ENCODE data around the gene ZIC4. TPM values are rescaled to one million over a fixed set of nuclear protein-coding genes. Genes with fewer than 3 reads are reported as not detected.

The ZIC4 gene
- total and polyA plus RNA-seq, 2 experiments from 2014 or later: not detected

DNA sequence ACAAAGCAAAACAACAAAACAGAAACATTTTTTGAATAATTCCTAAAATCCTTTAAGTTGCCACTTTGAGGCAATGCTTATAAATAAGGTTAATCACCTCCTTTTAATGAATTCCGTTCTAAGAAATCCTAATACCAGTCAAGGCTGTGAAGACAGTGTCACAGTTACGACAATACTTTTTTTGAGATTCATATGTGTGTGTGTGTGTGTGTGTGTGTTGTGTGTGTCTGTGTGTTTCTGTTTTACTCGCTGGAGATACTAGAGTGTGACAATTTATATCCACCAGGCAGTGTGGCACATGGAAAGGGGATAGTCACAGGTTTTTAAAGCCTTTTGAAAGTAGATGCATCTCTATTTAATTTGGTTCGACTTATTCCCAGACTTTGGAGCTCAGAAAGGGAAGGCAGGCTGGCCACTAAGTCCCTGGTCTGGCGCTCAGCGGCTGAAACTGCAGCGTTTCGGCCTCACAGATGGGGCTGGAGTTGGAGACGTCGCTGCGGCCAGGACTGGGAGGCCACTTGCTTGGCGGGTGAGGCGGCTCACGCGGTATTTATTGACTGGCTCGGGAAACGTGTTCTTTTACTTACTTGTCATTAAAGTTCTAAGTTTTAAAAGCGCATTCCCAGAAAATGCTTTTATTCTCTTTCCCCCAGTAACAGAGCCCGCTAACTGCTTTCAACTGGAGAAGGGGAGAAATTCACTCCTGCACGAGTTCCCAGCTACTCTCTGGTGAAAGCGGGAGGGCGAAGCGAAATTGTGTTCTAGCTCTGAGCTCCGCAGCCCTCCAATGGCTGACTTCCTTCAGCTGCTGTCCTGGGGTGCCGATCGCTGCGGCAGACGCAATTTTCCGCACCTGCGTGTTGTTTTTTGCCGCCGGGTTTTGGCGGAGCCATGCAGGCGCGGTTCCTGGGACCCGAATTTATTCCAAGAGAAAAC, 16.5 kb upstream of the ZIC4 start:
- no peaks in the 10 kb centered on the region; the same call in none of the 2 replicates for H4K20me1 ChIP-seq (replicated peaks; ENCODE audit: insufficient read depth)
- H2AFZ ChIP-seq: peak overlapping the region; percentile 75; the same call in 1 of the 2 replicates
- Mint-ChIP-seq H3K36me3 (ENCODE audit: low read depth) (no peaks in the 10 kb centered on the region), H3K27ac (no peak overlapping the region), H3K4me1 (peaks cover 51% of the 10 kb centered on the region), H3K9me3 (peaks cover 3% of the 10 kb centered on the region; the same call in 1 of the 3 replicates), H3K27me3 (ENCODE audit: insufficient read depth, low read depth, poor library complexity) (peaks cover 77% of the 10 kb centered on the region), H3K4me3 (peak overlapping the region; percentile 73)
- DNase-seq (ENCODE audit: low spot score) (peak; percentile 70), ATAC-seq (peak; percentile 6)
- H3K9me2 ChIP-seq (ENCODE audit: insufficient read depth): no peaks in the 10 kb centered on the region
- peak overlapping the region; percentile 85 for H3K4me2 ChIP-seq
- H3K36me3 ChIP-seq (ENCODE audit: insufficient read depth): no peaks in the 10 kb centered on the region
- peak overlapping the region; percentile 54 for H3K4me3 ChIP-seq
- H3F3A ChIP-seq (replicated peaks; ENCODE audit: low read depth): peaks cover 31% of the 10 kb centered on the region
- peaks cover 100% of the 10 kb centered on the region for H3K27me3 ChIP-seq (ENCODE audit: insufficient read depth)
- H3K4me1 ChIP-seq (ENCODE audit: insufficient read depth): peaks cover 54% of the 10 kb centered on the region
- TF ChIP-seq EZH2 (IDR thresholded peaks at IDR 0.05; ENCODE audit: low read depth, unreplicated experiment) (peak; percentile 86), STAT1 (IDR thresholded peaks at IDR 0.05; ENCODE audit: unreplicated experiment) (no peak), ZNF331 (CRISPR knock-in tag; IDR thresholded peaks at IDR 0.05; ENCODE audit: low read depth) (no peak), ZNF114 (CRISPR knock-in tag; IDR thresholded peaks at IDR 0.05) (no peak), EZH2phosphoT487 (IDR thresholded peaks at IDR 0.05; ENCODE audit: unreplicated experiment) (peak; percentile 66)
- TF ChIP-seq, protein P1, sequence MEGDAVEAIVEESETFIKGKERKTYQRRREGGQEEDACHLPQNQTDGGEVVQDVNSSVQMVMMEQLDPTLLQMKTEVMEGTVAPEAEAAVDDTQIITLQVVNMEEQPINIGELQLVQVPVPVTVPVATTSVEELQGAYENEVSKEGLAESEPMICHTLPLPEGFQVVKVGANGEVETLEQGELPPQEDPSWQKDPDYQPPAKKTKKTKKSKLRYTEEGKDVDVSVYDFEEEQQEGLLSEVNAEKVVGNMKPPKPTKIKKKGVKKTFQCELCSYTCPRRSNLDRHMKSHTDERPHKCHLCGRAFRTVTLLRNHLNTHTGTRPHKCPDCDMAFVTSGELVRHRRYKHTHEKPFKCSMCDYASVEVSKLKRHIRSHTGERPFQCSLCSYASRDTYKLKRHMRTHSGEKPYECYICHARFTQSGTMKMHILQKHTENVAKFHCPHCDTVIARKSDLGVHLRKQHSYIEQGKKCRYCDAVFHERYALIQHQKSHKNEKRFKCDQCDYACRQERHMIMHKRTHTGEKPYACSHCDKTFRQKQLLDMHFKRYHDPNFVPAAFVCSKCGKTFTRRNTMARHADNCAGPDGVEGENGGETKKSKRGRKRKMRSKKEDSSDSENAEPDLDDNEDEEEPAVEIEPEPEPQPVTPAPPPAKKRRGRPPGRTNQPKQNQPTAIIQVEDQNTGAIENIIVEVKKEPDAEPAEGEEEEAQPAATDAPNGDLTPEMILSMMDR (conservative IDR thresholded peaks at IDR 0.05; ENCODE audit: low read depth in 2 of 2): no peak
- TF ChIP-seq, protein P2, sequence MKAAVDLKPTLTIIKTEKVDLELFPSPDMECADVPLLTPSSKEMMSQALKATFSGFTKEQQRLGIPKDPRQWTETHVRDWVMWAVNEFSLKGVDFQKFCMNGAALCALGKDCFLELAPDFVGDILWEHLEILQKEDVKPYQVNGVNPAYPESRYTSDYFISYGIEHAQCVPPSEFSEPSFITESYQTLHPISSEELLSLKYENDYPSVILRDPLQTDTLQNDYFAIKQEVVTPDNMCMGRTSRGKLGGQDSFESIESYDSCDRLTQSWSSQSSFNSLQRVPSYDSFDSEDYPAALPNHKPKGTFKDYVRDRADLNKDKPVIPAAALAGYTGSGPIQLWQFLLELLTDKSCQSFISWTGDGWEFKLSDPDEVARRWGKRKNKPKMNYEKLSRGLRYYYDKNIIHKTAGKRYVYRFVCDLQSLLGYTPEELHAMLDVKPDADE (IDR thresholded peaks at IDR 0.05): no peak
- no peaks in the 10 kb centered on the region for H3K79me2 ChIP-seq (replicated peaks; ENCODE audit: insufficient read depth)
- H3K27ac ChIP-seq (ENCODE audit: low read depth): no peak overlapping the region

DNA sequence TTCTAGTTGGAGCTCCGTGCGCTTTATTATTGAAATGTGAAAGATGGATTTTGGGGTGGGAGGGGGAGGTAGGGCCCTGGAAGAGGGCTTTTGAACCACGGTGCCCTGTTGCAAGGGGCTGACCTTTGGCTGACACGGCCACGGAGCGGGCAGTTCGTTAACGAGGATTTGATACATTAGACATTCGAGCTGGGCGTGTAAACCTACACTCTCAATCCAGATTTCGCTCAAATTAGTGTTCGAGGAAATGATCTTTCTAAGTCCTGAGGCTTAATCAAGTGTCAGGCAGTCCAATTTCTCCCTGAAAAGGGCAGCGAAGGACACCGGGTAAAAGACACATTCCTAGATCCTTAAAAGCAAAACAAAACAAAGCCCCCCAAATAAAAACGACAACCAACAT, 15.9 kb upstream of the ZIC4 start:
- ATAC-seq (no peak), DNase-seq (ENCODE audit: low spot score) (no peak)
- H3K4me3 Mint-ChIP-seq: peak overlapping the region; percentile 73
- H3K27me3 Mint-ChIP-seq (ENCODE audit: insufficient read depth, low read depth, poor library complexity): peaks cover 84% of the 10 kb centered on the region
- peaks cover 61% of the 10 kb centered on the region for H3K4me1 ChIP-seq (ENCODE audit: insufficient read depth)
- no peak overlapping the region for H2AFZ ChIP-seq
- no peaks in the 10 kb centered on the region; the same call in none of the 2 replicates for H4K20me1 ChIP-seq (replicated peaks; ENCODE audit: insufficient read depth)
- H3K27ac ChIP-seq (ENCODE audit: low read depth): no peak overlapping the region
- H3K4me1 Mint-ChIP-seq: peaks cover 55% of the 10 kb centered on the region
- peaks cover 3% of the 10 kb centered on the region; the same call in 1 of the 3 replicates for H3K9me3 Mint-ChIP-seq
- no peaks in the 10 kb centered on the region for H3K79me2 ChIP-seq (replicated peaks; ENCODE audit: insufficient read depth)
- H3K27me3 ChIP-seq (ENCODE audit: insufficient read depth): peaks cover 100% of the 10 kb centered on the region
- H3K9me2 ChIP-seq (ENCODE audit: insufficient read depth): no peaks in the 10 kb centered on the region
- H3K4me3 ChIP-seq: peak overlapping the region; percentile 54
- H3F3A ChIP-seq (replicated peaks; ENCODE audit: low read depth): peaks cover 33% of the 10 kb centered on the region
- no peak overlapping the region for H3K27ac Mint-ChIP-seq
- no peaks in the 10 kb centered on the region for H3K36me3 ChIP-seq (ENCODE audit: insufficient read depth)
- no peaks in the 10 kb centered on the region for H3K36me3 Mint-ChIP-seq (ENCODE audit: low read depth)
- H3K4me2 ChIP-seq: peak overlapping the region; percentile 85
- no peak for TF ChIP-seq JUNB (IDR thresholded peaks at IDR 0.05; ENCODE audit: unreplicated experiment)
- no peak for TF ChIP-seq POLR2AphosphoS5 (IDR thresholded peaks at IDR 0.05; ENCODE audit: low read depth)
- TF ChIP-seq, protein P3, sequence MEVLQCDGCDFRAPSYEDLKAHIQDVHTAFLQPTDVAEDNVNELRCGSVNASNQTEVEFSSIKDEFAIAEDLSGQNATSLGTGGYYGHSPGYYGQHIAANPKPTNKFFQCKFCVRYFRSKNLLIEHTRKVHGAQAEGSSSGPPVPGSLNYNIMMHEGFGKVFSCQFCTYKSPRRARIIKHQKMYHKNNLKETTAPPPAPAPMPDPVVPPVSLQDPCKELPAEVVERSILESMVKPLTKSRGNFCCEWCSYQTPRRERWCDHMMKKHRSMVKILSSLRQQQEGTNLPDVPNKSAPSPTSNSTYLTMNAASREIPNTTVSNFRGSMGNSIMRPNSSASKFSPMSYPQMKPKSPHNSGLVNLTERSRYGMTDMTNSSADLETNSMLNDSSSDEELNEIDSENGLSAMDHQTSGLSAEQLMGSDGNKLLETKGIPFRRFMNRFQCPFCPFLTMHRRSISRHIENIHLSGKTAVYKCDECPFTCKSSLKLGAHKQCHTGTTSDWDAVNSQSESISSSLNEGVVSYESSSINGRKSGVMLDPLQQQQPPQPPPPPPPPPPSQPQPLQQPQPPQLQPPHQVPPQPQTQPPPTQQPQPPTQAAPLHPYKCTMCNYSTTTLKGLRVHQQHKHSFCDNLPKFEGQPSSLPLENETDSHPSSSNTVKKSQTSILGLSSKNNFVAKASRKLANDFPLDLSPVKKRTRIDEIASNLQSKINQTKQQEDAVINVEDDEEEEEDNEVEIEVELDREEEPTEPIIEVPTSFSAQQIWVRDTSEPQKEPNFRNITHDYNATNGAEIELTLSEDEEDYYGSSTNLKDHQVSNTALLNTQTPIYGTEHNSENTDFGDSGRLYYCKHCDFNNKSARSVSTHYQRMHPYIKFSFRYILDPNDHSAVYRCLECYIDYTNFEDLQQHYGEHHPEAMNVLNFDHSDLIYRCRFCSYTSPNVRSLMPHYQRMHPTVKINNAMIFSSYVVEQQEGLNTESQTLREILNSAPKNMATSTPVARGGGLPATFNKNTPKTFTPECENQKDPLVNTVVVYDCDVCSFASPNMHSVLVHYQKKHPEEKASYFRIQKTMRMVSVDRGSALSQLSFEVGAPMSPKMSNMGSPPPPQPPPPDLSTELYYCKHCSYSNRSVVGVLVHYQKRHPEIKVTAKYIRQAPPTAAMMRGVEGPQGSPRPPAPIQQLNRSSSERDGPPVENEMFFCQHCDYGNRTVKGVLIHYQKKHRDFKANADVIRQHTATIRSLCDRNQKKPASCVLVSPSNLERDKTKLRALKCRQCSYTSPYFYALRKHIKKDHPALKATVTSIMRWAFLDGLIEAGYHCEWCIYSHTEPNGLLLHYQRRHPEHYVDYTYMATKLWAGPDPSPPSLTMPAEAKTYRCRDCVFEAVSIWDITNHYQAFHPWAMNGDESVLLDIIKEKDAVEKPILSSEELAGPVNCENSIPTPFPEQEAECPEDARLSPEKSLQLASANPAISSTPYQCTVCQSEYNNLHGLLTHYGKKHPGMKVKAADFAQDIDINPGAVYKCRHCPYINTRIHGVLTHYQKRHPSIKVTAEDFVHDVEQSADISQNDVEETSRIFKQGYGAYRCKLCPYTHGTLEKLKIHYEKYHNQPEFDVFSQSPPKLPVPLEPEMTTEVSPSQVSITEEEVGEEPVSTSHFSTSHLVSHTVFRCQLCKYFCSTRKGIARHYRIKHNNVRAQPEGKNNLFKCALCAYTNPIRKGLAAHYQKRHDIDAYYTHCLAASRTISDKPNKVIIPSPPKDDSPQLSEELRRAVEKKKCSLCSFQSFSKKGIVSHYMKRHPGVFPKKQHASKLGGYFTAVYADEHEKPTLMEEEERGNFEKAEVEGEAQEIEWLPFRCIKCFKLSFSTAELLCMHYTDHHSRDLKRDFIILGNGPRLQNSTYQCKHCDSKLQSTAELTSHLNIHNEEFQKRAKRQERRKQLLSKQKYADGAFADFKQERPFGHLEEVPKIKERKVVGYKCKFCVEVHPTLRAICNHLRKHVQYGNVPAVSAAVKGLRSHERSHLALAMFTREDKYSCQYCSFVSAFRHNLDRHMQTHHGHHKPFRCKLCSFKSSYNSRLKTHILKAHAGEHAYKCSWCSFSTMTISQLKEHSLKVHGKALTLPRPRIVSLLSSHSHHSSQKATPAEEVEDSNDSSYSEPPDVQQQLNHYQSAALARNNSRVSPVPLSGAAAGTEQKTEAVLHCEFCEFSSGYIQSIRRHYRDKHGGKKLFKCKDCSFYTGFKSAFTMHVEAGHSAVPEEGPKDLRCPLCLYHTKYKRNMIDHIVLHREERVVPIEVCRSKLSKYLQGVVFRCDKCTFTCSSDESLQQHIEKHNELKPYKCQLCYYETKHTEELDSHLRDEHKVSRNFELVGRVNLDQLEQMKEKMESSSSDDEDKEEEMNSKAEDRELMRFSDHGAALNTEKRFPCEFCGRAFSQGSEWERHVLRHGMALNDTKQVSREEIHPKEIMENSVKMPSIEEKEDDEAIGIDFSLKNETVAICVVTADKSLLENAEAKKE (CRISPR knock-in tag; IDR thresholded peaks at IDR 0.05): no peak
- no peak for TF ChIP-seq STAT1 (IDR thresholded peaks at IDR 0.05; ENCODE audit: unreplicated experiment)
- no peak for TF ChIP-seq ZNF331 (CRISPR knock-in tag; IDR thresholded peaks at IDR 0.05; ENCODE audit: low read depth)

Data from GM23338 (cell line).